ENCODE measurements around the gene UQCRQ.

The UQCRQ gene

GRCh38 chr5:132898094-132898493, 31.7 kb downstream of the UQCRQ start:
- Mint-ChIP-seq H3K9me3 (no peaks in the 10 kb centered on the region), H3K27ac (peak overlapping the region; percentile 29), H3K36me3 (ENCODE audit: low read depth) (peaks cover 80% of the 10 kb centered on the region), H3K4me1 (ENCODE audit: low read depth) (peaks cover 5% of the 10 kb centered on the region), H3K27me3 (no peaks in the 10 kb centered on the region), H3K4me3 (no peak overlapping the region)
- DNase-seq: no peak

GRCh38 chr5:132901036-132901435, 34.6 kb downstream of the UQCRQ start:
- Mint-ChIP-seq H3K4me3 (no peak overlapping the region), H3K27me3 (no peaks in the 10 kb centered on the region), H3K36me3 (ENCODE audit: low read depth) (peaks cover 80% of the 10 kb centered on the region), H3K9me3 (no peaks in the 10 kb centered on the region), H3K4me1 (ENCODE audit: low read depth) (peaks cover 16% of the 10 kb centered on the region), H3K27ac (peak overlapping the region; percentile 18)
- no peak for DNase-seq

DNA sequence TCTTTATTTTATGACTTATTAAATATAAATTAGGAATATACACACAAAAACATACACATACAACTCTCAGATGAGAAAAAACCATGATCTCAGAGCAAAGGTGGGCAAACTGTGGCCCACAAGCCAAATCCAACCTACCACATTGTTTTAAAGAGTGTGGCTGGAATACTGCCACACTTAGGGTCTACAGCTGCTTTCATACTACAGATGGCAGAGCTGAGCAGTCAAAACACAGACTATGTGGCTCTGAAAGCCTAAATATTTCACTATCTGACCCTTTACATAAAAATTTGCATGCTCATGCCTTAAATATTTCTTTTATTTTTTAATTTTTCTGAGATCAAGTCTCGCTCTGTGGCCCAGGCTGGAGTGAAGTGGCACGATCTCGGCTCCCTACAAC, 35.3 kb downstream of the UQCRQ start:
- Mint-ChIP-seq H3K27ac (no peak overlapping the region), H3K27me3 (no peaks in the 10 kb centered on the region), H3K4me3 (no peak overlapping the region), H3K4me1 (ENCODE audit: low read depth) (peaks cover 20% of the 10 kb centered on the region), H3K36me3 (ENCODE audit: low read depth) (peaks cover 73% of the 10 kb centered on the region), H3K9me3 (no peaks in the 10 kb centered on the region)
- no peak for DNase-seq

- Mint-ChIP-seq H3K27me3 (no peaks in the 10 kb centered on the region), H3K4me1 (ENCODE audit: low read depth) (peaks cover 24% of the 10 kb centered on the region), H3K36me3 (ENCODE audit: low read depth) (peaks cover 52% of the 10 kb centered on the region), H3K4me3 (no peak overlapping the region), H3K9me3 (no peaks in the 10 kb centered on the region), H3K27ac (no peak overlapping the region)
- DNase-seq: no peak
Measured at GRCh38 chr5:132905938-132906337, 39.5 kb downstream of the UQCRQ start.

DNA sequence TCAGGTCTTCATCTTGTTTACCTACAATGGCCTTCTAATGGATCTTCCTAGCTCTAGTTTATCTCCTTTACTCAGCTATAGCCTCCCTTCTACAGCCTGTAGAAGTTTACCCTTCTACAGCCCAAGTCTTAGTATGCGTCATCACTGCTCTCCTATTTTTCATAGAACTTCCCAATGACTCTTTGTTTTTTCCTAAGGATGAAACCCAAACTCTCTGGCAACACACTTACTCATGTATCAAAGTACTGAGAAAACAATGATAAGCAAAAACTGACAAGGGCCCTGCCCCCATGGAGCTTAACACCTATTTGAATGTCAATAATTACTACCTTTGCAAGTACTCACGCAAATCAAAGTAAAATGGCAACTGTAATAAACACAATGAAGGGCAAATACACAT, 40.7 kb downstream of the UQCRQ start:
- Mint-ChIP-seq H3K27me3 (no peaks in the 10 kb centered on the region), H3K27ac (no peak overlapping the region), H3K4me1 (ENCODE audit: low read depth) (peaks cover 24% of the 10 kb centered on the region), H3K4me3 (no peak overlapping the region), H3K9me3 (no peaks in the 10 kb centered on the region), H3K36me3 (ENCODE audit: low read depth) (peaks cover 51% of the 10 kb centered on the region)
- DNase-seq: no peak

DNA sequence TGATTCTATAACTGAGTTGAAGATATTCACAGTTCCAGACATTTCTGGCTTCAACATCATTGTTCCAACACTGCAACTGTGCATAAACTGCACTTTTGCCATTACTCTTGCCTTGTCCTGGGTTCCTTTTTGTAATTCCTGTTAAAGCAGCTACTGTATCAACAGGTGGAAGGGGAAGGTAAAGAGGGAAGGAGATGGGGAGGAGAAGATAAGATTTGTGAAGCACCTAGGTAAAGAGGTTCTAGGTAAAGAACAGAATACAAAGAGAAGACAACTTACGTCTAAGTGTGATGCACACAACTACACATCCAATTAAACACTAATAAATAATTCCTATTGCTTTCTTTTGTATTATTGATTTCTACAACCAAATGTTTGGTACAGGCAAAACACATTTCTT, 43.3 kb downstream of the UQCRQ start:
- Mint-ChIP-seq H3K27ac (no peak overlapping the region), H3K36me3 (ENCODE audit: low read depth) (peaks cover 44% of the 10 kb centered on the region), H3K4me3 (no peak overlapping the region), H3K27me3 (no peaks in the 10 kb centered on the region), H3K9me3 (no peaks in the 10 kb centered on the region), H3K4me1 (ENCODE audit: low read depth) (peaks cover 18% of the 10 kb centered on the region)
- no peak for DNase-seq

- Mint-ChIP-seq H3K4me1 (ENCODE audit: low read depth) (peaks cover 6% of the 10 kb centered on the region), H3K27ac (no peak overlapping the region), H3K27me3 (no peaks in the 10 kb centered on the region), H3K9me3 (no peaks in the 10 kb centered on the region), H3K4me3 (no peak overlapping the region), H3K36me3 (ENCODE audit: low read depth) (peaks cover 52% of the 10 kb centered on the region)
- no peak for DNase-seq
Measured at GRCh38 chr5:132915681-132916080, 49.2 kb downstream of the UQCRQ start.

- H3K36me3 Mint-ChIP-seq (ENCODE audit: low read depth): peaks cover 55% of the 10 kb centered on the region
- no peak for DNase-seq
- H3K27ac Mint-ChIP-seq: no peak overlapping the region
- peaks cover 5% of the 10 kb centered on the region for H3K4me1 Mint-ChIP-seq (ENCODE audit: low read depth)
- no peaks in the 10 kb centered on the region for H3K9me3 Mint-ChIP-seq
- H3K27me3 Mint-ChIP-seq: no peaks in the 10 kb centered on the region
- no peak overlapping the region for H3K4me3 Mint-ChIP-seq
Measured at GRCh38 chr5:132916086-132916485, 49.6 kb downstream of the UQCRQ start.

All from activated T-cell treated with anti-CD3 and anti-CD28 coated beads, Interleukin-2, amount 50 U/mL, for 24 hours (primary cell).